PC-9 (cell line): Measurements from ENCODE around the gene PRIMA1.

Experiments used
- EZH2 ChIP-seq: fragments of 200-600 bp; sonication (generic); IDR thresholded peaks from 2 replicates; pipeline ENCODE4 v1.8.0; 2017; ENCODE audit warnings: antibody characterized with exemption, low read depth
- TF ChIP-seq, protein P1 (sequence below): fragments of 200-600 bp; sonication (generic); conservative IDR thresholded peaks from 2 replicates; pipeline ENCODE4 v1.6.1; 2017; ENCODE audit warnings: mixed run types, antibody characterized with exemption, mild to moderate bottlenecking, moderate library complexity

DNA sequence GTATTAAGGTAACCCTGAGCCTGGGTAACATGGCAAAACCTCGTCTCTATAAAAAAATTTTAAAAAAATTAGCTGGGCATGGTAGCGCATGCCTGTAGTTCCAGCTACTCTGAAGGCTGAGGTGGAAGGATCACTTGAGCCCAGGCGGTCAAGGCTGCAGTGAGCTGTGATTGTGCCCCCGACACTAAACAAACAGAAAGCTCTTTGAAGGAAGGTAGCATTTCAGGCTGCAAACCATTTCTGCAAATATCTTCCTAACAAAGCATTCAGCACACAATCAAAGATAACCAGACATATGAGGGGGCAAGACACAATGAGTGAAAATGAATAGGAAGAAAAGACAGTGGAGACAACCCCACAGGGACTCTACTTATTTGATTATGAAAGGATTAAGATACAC lies 118.7 kb downstream of the PRIMA1 start:
- TF ChIP-seq, protein P1, sequence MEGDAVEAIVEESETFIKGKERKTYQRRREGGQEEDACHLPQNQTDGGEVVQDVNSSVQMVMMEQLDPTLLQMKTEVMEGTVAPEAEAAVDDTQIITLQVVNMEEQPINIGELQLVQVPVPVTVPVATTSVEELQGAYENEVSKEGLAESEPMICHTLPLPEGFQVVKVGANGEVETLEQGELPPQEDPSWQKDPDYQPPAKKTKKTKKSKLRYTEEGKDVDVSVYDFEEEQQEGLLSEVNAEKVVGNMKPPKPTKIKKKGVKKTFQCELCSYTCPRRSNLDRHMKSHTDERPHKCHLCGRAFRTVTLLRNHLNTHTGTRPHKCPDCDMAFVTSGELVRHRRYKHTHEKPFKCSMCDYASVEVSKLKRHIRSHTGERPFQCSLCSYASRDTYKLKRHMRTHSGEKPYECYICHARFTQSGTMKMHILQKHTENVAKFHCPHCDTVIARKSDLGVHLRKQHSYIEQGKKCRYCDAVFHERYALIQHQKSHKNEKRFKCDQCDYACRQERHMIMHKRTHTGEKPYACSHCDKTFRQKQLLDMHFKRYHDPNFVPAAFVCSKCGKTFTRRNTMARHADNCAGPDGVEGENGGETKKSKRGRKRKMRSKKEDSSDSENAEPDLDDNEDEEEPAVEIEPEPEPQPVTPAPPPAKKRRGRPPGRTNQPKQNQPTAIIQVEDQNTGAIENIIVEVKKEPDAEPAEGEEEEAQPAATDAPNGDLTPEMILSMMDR = no peak
- no peak for TF ChIP-seq EZH2
